GM12801 (cell line): ENCODE measurements around the gene LIMK2.

Experiments used
- CTCF ChIP-seq: IDR thresholded peaks from one replicate; pipeline ENCODE4 v1.5.1; 2011; ENCODE audit warnings: control low read depth; ENCODE audit not compliant: insufficient read length; ENCODE audit errors: extremely low read depth

The LIMK2 gene

GRCh38 chr22:31305194-31305593, 93.1 kb downstream of the LIMK2 start:
- no peak for TF ChIP-seq CTCF

DNA sequence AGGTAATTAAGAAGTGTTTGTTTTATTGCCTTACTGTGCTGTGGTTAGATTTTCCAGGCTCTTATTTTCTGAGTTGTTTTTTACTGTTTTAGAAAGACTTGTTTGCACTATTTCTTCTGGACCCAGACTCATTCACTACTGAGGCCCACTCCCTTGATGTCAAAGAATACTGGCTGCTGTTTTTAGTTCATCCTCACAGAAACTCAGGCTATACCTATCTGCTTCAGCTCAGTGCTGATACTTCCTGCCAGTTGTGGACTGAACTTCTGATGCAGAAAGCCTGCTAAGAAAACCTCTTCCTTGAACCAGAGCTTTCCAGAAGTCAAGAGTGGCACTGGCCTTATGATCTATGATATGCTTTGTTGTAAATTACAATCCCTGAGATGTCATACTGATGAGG, 96.1 kb downstream of the LIMK2 start:
- TF ChIP-seq CTCF, result no peak

- no peak for TF ChIP-seq CTCF
Measured at GRCh38 chr22:31313366-31314147, 101.5 kb downstream of the LIMK2 start.

- TF ChIP-seq CTCF, result no peak
Measured at GRCh38 chr22:31321421-31321820, 109.3 kb downstream of the LIMK2 start.

DNA sequence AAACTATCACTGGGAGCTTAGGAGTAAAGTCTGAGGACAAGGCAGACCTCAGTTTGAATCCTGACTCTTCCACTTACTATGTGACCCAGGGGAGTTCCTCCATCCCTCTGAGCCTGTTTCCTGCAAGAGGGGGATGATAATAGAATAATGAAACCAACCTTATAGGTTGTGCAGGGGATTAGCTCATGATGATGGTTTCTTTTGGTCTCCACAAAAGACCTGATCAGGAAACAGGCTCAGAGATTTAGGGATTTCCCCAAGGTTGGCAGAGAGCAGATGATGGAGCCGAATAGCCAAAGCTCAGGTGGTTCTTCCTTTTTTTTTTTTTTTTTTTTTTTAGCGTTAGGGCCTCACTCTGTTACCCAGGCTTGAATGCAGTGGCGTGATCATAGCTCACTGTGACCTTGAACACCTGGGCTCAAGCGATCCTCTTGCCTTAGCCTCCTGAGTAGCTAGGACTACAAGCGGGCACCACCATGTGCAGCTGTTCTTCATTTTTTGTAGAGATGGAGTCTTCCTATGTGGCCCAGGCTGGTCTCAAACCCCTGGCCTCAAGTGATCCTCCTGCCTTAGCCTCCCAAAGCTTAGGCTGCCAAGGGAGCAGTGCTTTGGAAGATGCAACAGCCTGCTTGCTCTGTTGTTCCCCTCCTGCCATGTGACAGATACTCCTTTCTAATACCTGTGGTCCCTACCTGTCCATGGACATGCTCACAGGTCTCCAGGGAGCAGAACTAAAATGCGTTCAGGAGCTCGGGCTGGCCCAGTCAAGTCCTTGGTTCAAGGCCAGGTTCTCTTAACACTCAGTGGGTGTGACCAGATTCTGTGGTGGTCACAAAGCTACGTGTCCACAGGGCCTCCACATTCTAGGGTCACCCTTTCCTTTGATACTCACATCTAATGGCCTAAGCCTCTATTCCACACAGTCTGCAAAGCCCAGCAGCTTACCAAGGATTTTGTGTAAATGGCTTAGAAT, 111.8 kb downstream of the LIMK2 start:
- no peak for TF ChIP-seq CTCF

DNA sequence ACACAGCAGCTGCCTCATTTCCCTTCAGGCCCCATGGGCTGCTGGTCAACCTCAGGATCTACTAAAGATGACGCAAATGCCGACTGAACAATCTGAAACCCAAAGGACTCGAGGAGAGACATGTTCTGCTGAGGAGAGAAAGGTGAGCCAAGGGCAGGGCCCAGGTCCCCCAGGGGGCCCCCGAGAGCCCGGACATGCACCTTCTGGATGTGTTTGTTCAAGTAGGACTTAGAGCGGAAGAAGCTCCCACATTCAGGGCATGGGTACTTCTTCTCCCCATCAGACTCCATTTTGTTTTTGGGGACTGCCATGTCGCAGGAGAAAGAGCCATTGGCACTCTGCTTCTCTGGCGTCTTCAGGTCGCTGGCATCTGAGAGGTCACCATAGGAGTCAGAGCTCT, 114.8 kb downstream of the LIMK2 start:
- TF ChIP-seq CTCF, result no peak

GRCh38 chr22:31327806-31328543, 115.9 kb downstream of the LIMK2 start:
- TF ChIP-seq CTCF, result no peak
